Right atrium auricular region (tissue), 2 donors: ENCODE measurements around the gene BMPR1B. TPM values are rescaled to one million over a fixed set of nuclear protein-coding genes. Genes with fewer than 3 reads are reported as not detected.

Source experiments
- DNase-seq: peaks from one replicate; pipeline ENCODE4 v3.0.0-alpha.2; 2019; ENCODE audit warnings: low spot score
- H3K27ac ChIP-seq, 2 donors: fragments of 200-600 bp; sonication (generic); 1 replicate in 1 of 2; 2 replicates in 1 of 2; pipeline ENCODE4 v1.5.1; 2016 to 2019
- H3K27me3 ChIP-seq, 2 donors: fragments of 200-600 bp; sonication (generic); one replicate each; pipeline versions ENCODE4 v1.5.1 to v1.6.0; 2017 to 2019
- H3K36me3 ChIP-seq: fragments of 200-600 bp; sonication (generic); one replicate; pipeline ENCODE4 v1.5.1; 2016
- H3K4me1 ChIP-seq, 2 donors: fragments of 200-600 bp; sonication (generic); one replicate each; pipeline versions ENCODE4 v1.5.1 to v1.6.0; 2017 to 2019
- H3K4me3 ChIP-seq, 2 donors: fragments of 200-600 bp; sonication (generic); 1 replicate in 1 of 2; 2 replicates in 1 of 2; pipeline ENCODE4 v1.5.1; 2017 to 2019; ENCODE audit warnings: mild to moderate bottlenecking in 1 of 2, moderate library complexity in 1 of 2
- H3K9me3 ChIP-seq, 2 donors: fragments of 200-600 bp; sonication (generic); one replicate each; pipeline ENCODE4 v1.5.1; 2019
- CTCF ChIP-seq, 2 donors: fragments of 200-600 bp; sonication (generic); IDR thresholded peaks; one replicate each; pipeline ENCODE4 v1.5.1; 2019; ENCODE audit warnings: antibody characterized with exemption in 2 of 2
- total RNA-seq, 2 donors: library from RNA; depleted of rRNA; stranded (reverse); fragments of >200 nt; gene quantifications; one replicate each; pipeline ENCODE4 v1.1.0, GENCODE V29; 2016

The BMPR1B gene
- total RNA-seq, 2 donors from 2014 or later, result 0.82 to 1.4 TPM

- DNase-seq, result no peak
- no peak for TF ChIP-seq CTCF (IDR thresholded peaks at IDR 0.05)
- H3K27ac ChIP-seq, result no peak overlapping the region
- H3K36me3 ChIP-seq, result no peaks in the 10 kb centered on the region
- H3K27me3 ChIP-seq, result no peaks in the 10 kb centered on the region
- no peak overlapping the region for H3K4me3 ChIP-seq
- H3K4me1 ChIP-seq, result no peaks in the 10 kb centered on the region
- H3K9me3 ChIP-seq, result no peaks in the 10 kb centered on the region
Measured at GRCh38 chr4:95027905-95028618, 270.3 kb downstream of the BMPR1B start.

GRCh38 chr4:95038791-95039190 lies 281.0 kb downstream of the BMPR1B start:
- H3K4me3 ChIP-seq, result no peak overlapping the region
- no peaks in the 10 kb centered on the region for H3K36me3 ChIP-seq
- H3K27ac ChIP-seq, result no peak overlapping the region
- H3K4me1 ChIP-seq, result no peaks in the 10 kb centered on the region
- TF ChIP-seq CTCF (IDR thresholded peaks at IDR 0.05), result no peak
- H3K9me3 ChIP-seq, result no peaks in the 10 kb centered on the region
- H3K27me3 ChIP-seq, result no peaks in the 10 kb centered on the region
- no peak for DNase-seq

- Histone ChIP-seq H3K27me3 (no peaks in the 10 kb centered on the region), H3K27ac (no peak overlapping the region), H3K9me3 (no peaks in the 10 kb centered on the region), H3K36me3 (no peaks in the 10 kb centered on the region), H3K4me1 (no peaks in the 10 kb centered on the region), H3K4me3 (no peak overlapping the region)
- DNase-seq, result no peak
- TF ChIP-seq CTCF (IDR thresholded peaks at IDR 0.05), result no peak
Measured at GRCh38 chr4:95044324-95044837, 286.6 kb downstream of the BMPR1B start.

- Histone ChIP-seq H3K9me3 (no peaks in the 10 kb centered on the region), H3K27ac (no peak overlapping the region), H3K27me3 (no peaks in the 10 kb centered on the region), H3K4me1 (no peaks in the 10 kb centered on the region), H3K4me3 (no peak overlapping the region), H3K36me3 (no peaks in the 10 kb centered on the region)
- no peak for TF ChIP-seq CTCF (IDR thresholded peaks at IDR 0.05)
- DNase-seq, result no peak
Measured at GRCh38 chr4:95045429-95045828, 287.7 kb downstream of the BMPR1B start.

GRCh38 chr4:95048296-95048695 lies 290.5 kb downstream of the BMPR1B start:
- no peaks in the 10 kb centered on the region for H3K27me3 ChIP-seq
- no peaks in the 10 kb centered on the region for H3K9me3 ChIP-seq
- H3K36me3 ChIP-seq, result no peaks in the 10 kb centered on the region
- H3K4me3 ChIP-seq, result no peak overlapping the region
- no peak for TF ChIP-seq CTCF (IDR thresholded peaks at IDR 0.05)
- no peak for DNase-seq
- H3K27ac ChIP-seq, result no peak overlapping the region
- H3K4me1 ChIP-seq, result no peaks in the 10 kb centered on the region
